Activated CD4-positive, alpha-beta T cell treated with anti-CD3 and anti-CD28 coated beads for 4 hours (primary cell): ENCODE data around the gene PPP1CA.
A peak's percentile ranks its signal among the peaks of the same experiment; 100 is the strongest.

Source experiments
- DNase-seq, 2 donors: peaks; one replicate each; pipeline ENCODE4 v3.0.0-alpha.2; 2020

PPP1CA gene

GRCh38 chr11:67400942-67401494, 640 bp downstream of the PPP1CA start:
- no peak for DNase-seq

- DNase-seq, result no peak
Measured at GRCh38 chr11:67400251-67400941, 1.3 kb downstream of the PPP1CA start.

- DNase-seq, result no peak
Measured at GRCh38 chr11:67398661-67399563, 2.7 kb downstream of the PPP1CA start.

GRCh38 chr11:67397986-67398660, 3.5 kb downstream of the PPP1CA start:
- DNase-seq, result no peak

- DNase-seq, result no peak
Measured at GRCh38 chr11:67397536-67397935, 4.1 kb downstream of the PPP1CA start.

- DNase-seq, result no peak
Measured at GRCh38 chr11:67396587-67397389, 4.9 kb downstream of the PPP1CA start.

- no peak for DNase-seq
Measured at GRCh38 chr11:67396259-67396581, 5.4 kb downstream of the PPP1CA start.

- DNase-seq, result no peak
Measured at GRCh38 chr11:67395555-67396258, 6.0 kb downstream of the PPP1CA start.

GRCh38 chr11:67393990-67394389, 7.7 kb downstream of the PPP1CA start:
- DNase-seq, result no peak

- no peak for DNase-seq
Measured at GRCh38 chr11:67393437-67393836, 8.2 kb downstream of the PPP1CA start.

- no peak for DNase-seq
Measured at GRCh38 chr11:67392183-67392715, 9.4 kb downstream of the PPP1CA start.

GRCh38 chr11:67391304-67392182, 10.1 kb downstream of the PPP1CA start, which contains the start of gene RAD9A:
Gene RAD9A, plus strand, starts transcription at chr11:67391986. Its CDS starts 59 bp downstream, at chr11:67392045.
- DNase-seq, result peak; percentile 89 to 93

GRCh38 chr11:67390947-67391303, 10.7 kb downstream of the PPP1CA start:
- DNase-seq, result no peak

- peak; percentile 45 to 60 for DNase-seq
Measured at GRCh38 chr11:67389477-67389876, 12.2 kb downstream of the PPP1CA start.

- no peak for DNase-seq
Measured at GRCh38 chr11:67387518-67387917, 14.1 kb downstream of the PPP1CA start.

GRCh38 chr11:67387069-67387468, 14.6 kb downstream of the PPP1CA start:
- no peak for DNase-seq

- no peak for DNase-seq
Measured at GRCh38 chr11:67384851-67385366, 16.7 kb downstream of the PPP1CA start.

- DNase-seq, result peak; percentile 79 to 87
Measured at GRCh38 chr11:67382276-67383136, 19.2 kb downstream of the PPP1CA start.
